K562 (cell line): ENCODE results near the gene KRTAP9-3. TPM values are rescaled to one million over a fixed set of nuclear protein-coding genes. Genes with fewer than 3 reads are reported as not detected.

Source experiments
- ATAC-seq: fragments of 200-7000 bp; cut with Tn5 transposase; 3 replicates; pipeline ENCODE4 v1.9.1; 2020; ENCODE audit warnings: moderate library complexity
- BruUV-seq: library from RNA; stranded (reverse); fragments of 400-500 nt; replicated peaks from 2 replicates; lab custom pipeline; 2021; lab: Mats Ljungman, UMichigan
- CTCF ChIA-PET: fragments of 300-600 bp; formaldehyde crosslinking; extraction: SDS; loops from one replicate; lab custom pipeline; 2021; ENCODE audit warnings: low intra/inter-chr PET ratio; lab: Yijun Ruan, JAX
- POLR2A ChIA-PET: fragments of 300-600, 350-650 bp; sonication (Branson Sonifier 250); formaldehyde crosslinking; extraction: SDS; loops from one replicate; lab custom pipeline; 2021; ENCODE audit warnings: antibody characterized with exemption, inconsistent platforms; lab: Yijun Ruan, JAX
- DNase-seq, 4 experiments: peaks; one replicate each; pipeline versions ENCODE4 v3.0.0 to v3.0.0-alpha.2; 2011 to 2018; ENCODE audit warnings: low spot score in 3 of 4, mixed read lengths in 3 of 4; ENCODE audit errors: extremely low read depth in 1 of 4
- FAIRE-seq: peaks from 2 replicates; lab custom pipeline; 2011; peaks lifted over from hg19 to GRCh38; lab: Jason Lieb, UNC
- H2AFZ ChIP-seq: 2 replicates; pipeline ENCODE4 v1.6.0; 2011; ENCODE audit warnings: low read depth, low read length, control low read depth, inconsistent platforms
- H3K27ac ChIP-seq: fragments of 200-600 bp; 3 replicates; pipeline ENCODE4 v1.8.0; 2011; ENCODE audit warnings: low read depth, mild to moderate bottlenecking, control low read depth, inconsistent platforms, low read length, moderate library complexity, mixed read lengths; ENCODE audit errors: extremely low read depth
- H3K27me3 ChIP-seq, 2 experiments: fragments of 300-600 bp in 1 of 2; 2 replicates in 1 of 2; 3 replicates in 1 of 2; pipeline versions ENCODE4 v1.6.0 to v1.8.0; 2011; ENCODE audit warnings: inconsistent platforms in 2 of 2, low read length in 2 of 2, mild to moderate bottlenecking in 1 of 2, mixed read lengths in 1 of 2, moderate library complexity in 1 of 2; ENCODE audit not compliant: control insufficient read depth in 2 of 2, insufficient read depth in 2 of 2
- H3K36me3 ChIP-seq: fragments of 300-600 bp; 3 replicates; pipeline ENCODE4 v1.8.0; 2011; ENCODE audit warnings: mild to moderate bottlenecking, low read length, inconsistent platforms; ENCODE audit not compliant: control insufficient read depth, insufficient read depth
- H3K4me1 ChIP-seq, 2 experiments: fragments of 200-600 bp in 1 of 2; replicated peaks in 1 of 2; 2 replicates in 1 of 2; 3 replicates in 1 of 2; pipeline versions ENCODE4 v1.5.1 to v1.8.0; 2011; ENCODE audit warnings: inconsistent platforms in 2 of 2, low read length in 2 of 2, mild to moderate bottlenecking in 1 of 2, mixed read lengths in 1 of 2, moderate library complexity in 1 of 2; ENCODE audit not compliant: control insufficient read depth in 2 of 2, insufficient read depth in 2 of 2
- H3K4me2 ChIP-seq: 2 replicates; pipeline ENCODE4 v1.6.1; 2011; ENCODE audit warnings: low read length, control low read depth, inconsistent platforms, mixed read lengths; ENCODE audit not compliant: insufficient read depth
- H3K4me3 ChIP-seq: fragments of 200-600 bp; sonication (generic), shearing (Covaris generic); 2 replicates; pipeline ENCODE4 v1.5.1; 2016; ENCODE audit warnings: control low read depth, inconsistent platforms
- H3K79me2 ChIP-seq: fragments of 200-600 bp; 3 replicates; pipeline ENCODE4 v1.8.0; 2011; ENCODE audit warnings: low read length, inconsistent platforms; ENCODE audit not compliant: control insufficient read depth, insufficient read depth
- H3K9ac ChIP-seq, 2 experiments: 2 replicates each; pipeline versions ENCODE4 v1.6.0 to v1.6.1; 2011; ENCODE audit warnings: low read depth in 2 of 2, low read length in 2 of 2, control low read depth in 1 of 2, inconsistent platforms in 1 of 2, mild to moderate bottlenecking in 1 of 2, mixed read lengths in 1 of 2; ENCODE audit not compliant: insufficient read depth in 1 of 2
- H3K9me1 ChIP-seq: one replicate; pipeline ENCODE4 v1.6.0; 2011; ENCODE audit warnings: inconsistent platforms, mild to moderate bottlenecking, low read length, moderate library complexity; ENCODE audit not compliant: control insufficient read depth, insufficient read depth
- H3K9me3 ChIP-seq: replicated peaks from 2 replicates; pipeline ENCODE4 v1.5.1; 2011; ENCODE audit warnings: low read depth, low read length, inconsistent platforms; ENCODE audit not compliant: control insufficient read depth, insufficient read depth
- H4K20me1 ChIP-seq: replicated peaks from 2 replicates; pipeline ENCODE4 v1.6.1; 2011; ENCODE audit warnings: low read length, inconsistent platforms, mixed read lengths; ENCODE audit not compliant: control insufficient read depth, insufficient read depth
- BACH1 ChIP-seq: fragments of 200-800 bp; sonication (Bioruptor generic); IDR thresholded peaks from 2 replicates; pipeline ENCODE4 v1.6.1; 2016; ENCODE audit warnings: missing genetic modification characterization, missing compliant biosample characterization
- DNMT1 ChIP-seq: fragments of 450-650 bp; IDR thresholded peaks from 2 replicates; pipeline ENCODE4 v1.6.1; 2016; ENCODE audit warnings: antibody characterized with exemption, mild to moderate bottlenecking
- FOXK2 ChIP-seq, 2 experiments: fragments of 450-650 bp; IDR thresholded peaks in 1 of 2; conservative IDR thresholded peaks in 1 of 2; 2 replicates each; pipeline ENCODE4 v1.6.1; 2016; ENCODE audit warnings: low read depth in 2 of 2, mild to moderate bottlenecking in 1 of 2
- JUNB ChIP-seq: fragments of 450-650 bp; formaldehyde crosslinking; conservative IDR thresholded peaks from 2 replicates; pipeline ENCODE4 v1.4.0; 2020; ENCODE audit warnings: mild to moderate bottlenecking
- LEF1 ChIP-seq: fragments of 450-650 bp; IDR thresholded peaks from 2 replicates; pipeline ENCODE4 v1.6.1; 2016; ENCODE audit warnings: mild to moderate bottlenecking
- MYBL2 ChIP-seq, 2 experiments: fragments of 450-650 bp in 1 of 2; sonication (generic) in 1 of 2; formaldehyde crosslinking in 1 of 2; IDR thresholded peaks; 2 replicates each; pipeline versions ENCODE4 v1.6.1 to v1.8.1; 2017 to 2022; ENCODE audit warnings: borderline replicate concordance in 1 of 2, inconsistent platforms in 1 of 2, low read depth in 1 of 2, mild to moderate bottlenecking in 1 of 2, missing genetic modification reagents in 1 of 2, moderate library complexity in 1 of 2
- NFRKB ChIP-seq: fragments of 450-650 bp; IDR thresholded peaks from 2 replicates; pipeline ENCODE4 v1.6.1; 2016; ENCODE audit warnings: low read depth
- PYGO2 ChIP-seq: fragments of 450-650 bp; IDR thresholded peaks from 2 replicates; pipeline ENCODE4 v1.6.1; 2016; ENCODE audit warnings: mild to moderate bottlenecking, missing genetic modification characterization, moderate library complexity, missing compliant biosample characterization
- SMAD3 ChIP-seq: fragments of 450-650 bp; formaldehyde crosslinking; conservative IDR thresholded peaks from 2 replicates; pipeline ENCODE4 v1.4.0; 2020; ENCODE audit warnings: mild to moderate bottlenecking
- ZKSCAN8 ChIP-seq: fragments of 200-800 bp; sonication (Bioruptor generic); IDR thresholded peaks from 2 replicates; pipeline ENCODE4 v1.6.1; 2016; ENCODE audit warnings: missing genetic modification characterization, missing compliant biosample characterization
- WGBS: fragments of 100-300 bp; shearing (Covaris generic); methylation state at CpG from one replicate; pipeline ENCODE4 v1.1.6; 2016; ENCODE audit warnings: low coverage, mixed read lengths; ENCODE audit not compliant: insufficient coverage; ENCODE audit errors: missing lambda C conversion rate; 5-methylcytosine and 5-hydroxymethylcytosine counted together
- in situ Hi-C: fragments of 300-500 bp; cut with MboI; formaldehyde crosslinking; loops from 4 replicates; pipeline ENCODE4 v1.15.0; 2018; ENCODE audit warnings: inconsistent platforms, mixed read lengths
- intact Hi-C: fragments of 100-400 bp; cut with micrococcal nuclease; formaldehyde crosslinking; loops from 2 replicates; pipeline ENCODE4 v1.14.2; 2022
- polyA plus RNA-seq, 8 experiments: library from polyadenylated mRNA; depleted of rRNA in 4 of 8; stranded (reverse) in 5 of 8; unstranded in 3 of 8; fragments of >200 nt; fragmentation: Nextera tagmentation in 2 of 8; fragmentation: Illumina TruSeq in 1 of 8; extraction: Ambion mirVana in 2 of 8; extraction: Trizol in 1 of 8; gene quantifications; 2 replicates each; pipeline versions ENCODE4 v1.2.1 to v1.2.3, GENCODE V29; 2011 to 2014; ENCODE audit warnings: inconsistent platforms in 1 of 8, missing spikeins in 1 of 8
- total RNA-seq, 7 experiments: library from RNA; depleted of rRNA in 6 of 7; stranded (reverse); fragments of >200 nt in 6 of 7; fragmentation: Illumina TruSeq in 2 of 7; extraction: Trizol in 2 of 7; gene quantifications; 2 replicates each; pipeline versions ENCODE4 v1.2.1 to v1.2.3, GENCODE V29; 2011 to 2021; ENCODE audit warnings: low replicate concordance in 1 of 7

The KRTAP9-3 gene
- total and polyA plus RNA-seq, 9 of the 15 experiments (the other 6 are each of a cell fraction or from before 2014, with no cell fraction given): not detected

GRCh38 chr17:41211845-41212466 lies 20.3 kb upstream of the KRTAP9-3 start:
- in situ Hi-C loops: no loop called here
- no peaks in the 10 kb centered on the region for H3K36me3 ChIP-seq
- ChIA-PET POLR2A (no interaction called here), CTCF (no interaction called here)
- H3K4me3 ChIP-seq: no peak overlapping the region
- no peak overlapping the region for H3K9ac ChIP-seq
- H3K4me2 ChIP-seq: no peak overlapping the region
- intact Hi-C loops: no loop called here
- H4K20me1 ChIP-seq: no peaks in the 10 kb centered on the region
- 0% methylated on average over 1 of the region's 1 CpG for WGBS
- no peak for ATAC-seq
- H2AFZ ChIP-seq: no peak overlapping the region
- peaks cover 0 to 15% of the 10 kb centered on the region in 2 experiments; a peak in 2 of 5 replicates for H3K27me3 ChIP-seq
- no peak overlapping the region for H3K27ac ChIP-seq
- FAIRE-seq: no peak
- H3K9me3 ChIP-seq: no peaks in the 10 kb centered on the region
- DNase-seq: no peak
- H3K9me1 ChIP-seq: no peaks in the 10 kb centered on the region
- no TSS peak for BruUV-seq
- H3K79me2 ChIP-seq: no peaks in the 10 kb centered on the region
- no peaks in the 10 kb centered on the region; a peak in 1 of 5 replicates for H3K4me1 ChIP-seq
- no peak for TF ChIP-seq DNMT1
- no peak for TF ChIP-seq MYBL2 (IDR thresholded peaks at IDR 0.05; ENCODE audit: low read depth)
- TF ChIP-seq MYBL2 (CRISPR knock-in tag; IDR thresholded peaks at IDR 0.05; ENCODE audit: borderline replicate concordance): no peak
- no peak for TF ChIP-seq NFRKB
- TF ChIP-seq JUNB (CRISPR knock-in tag): no peak
- no peak for TF ChIP-seq SMAD3
- no peak for TF ChIP-seq ZKSCAN8 (CRISPR knock-in tag)
- TF ChIP-seq BACH1 (tag): no peak
- no peak for TF ChIP-seq PYGO2 (tag)
- TF ChIP-seq LEF1: no peak
- no peak for TF ChIP-seq FOXK2 (conservative IDR thresholded peaks at IDR 0.05 in 1 of 2, IDR thresholded peaks at IDR 0.05 in 1 of 2; ENCODE audit: low read depth in 2 of 2)
